Measurements from ENCODE around the gene ASXL2.

DNA sequence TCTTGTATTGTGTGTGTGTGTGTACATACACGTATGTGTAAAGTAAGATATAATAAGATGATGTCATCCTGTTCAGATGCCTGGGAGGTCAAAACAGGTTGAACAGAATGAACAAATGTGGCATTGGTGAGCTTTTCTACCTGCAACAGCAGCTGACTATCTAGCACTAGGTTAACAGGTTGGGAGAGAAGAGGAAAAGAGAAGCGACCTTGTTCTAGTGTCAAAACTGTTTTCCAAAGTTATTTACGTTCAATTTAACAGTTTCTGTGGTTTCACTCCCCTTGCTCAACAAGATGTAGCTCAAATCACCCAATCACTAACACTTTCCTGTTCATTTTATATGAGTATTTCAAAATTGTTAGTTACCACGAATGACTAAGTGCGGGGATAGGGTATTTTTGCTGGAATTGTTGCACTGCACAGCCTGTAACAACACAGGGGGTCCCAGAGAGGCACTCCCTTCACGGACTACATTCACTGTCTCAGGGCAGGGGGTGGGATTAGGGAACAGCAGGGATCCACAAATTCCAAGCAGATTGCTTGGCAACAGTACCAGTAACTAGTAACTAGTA is 137.4 kb downstream of the ASXL2 start:
- TF ChIP-seq EZH2 (optimal IDR thresholded peaks at IDR 0.05; ENCODE audit: low read depth, low read length): no peak
- TF ChIP-seq, protein P1, sequence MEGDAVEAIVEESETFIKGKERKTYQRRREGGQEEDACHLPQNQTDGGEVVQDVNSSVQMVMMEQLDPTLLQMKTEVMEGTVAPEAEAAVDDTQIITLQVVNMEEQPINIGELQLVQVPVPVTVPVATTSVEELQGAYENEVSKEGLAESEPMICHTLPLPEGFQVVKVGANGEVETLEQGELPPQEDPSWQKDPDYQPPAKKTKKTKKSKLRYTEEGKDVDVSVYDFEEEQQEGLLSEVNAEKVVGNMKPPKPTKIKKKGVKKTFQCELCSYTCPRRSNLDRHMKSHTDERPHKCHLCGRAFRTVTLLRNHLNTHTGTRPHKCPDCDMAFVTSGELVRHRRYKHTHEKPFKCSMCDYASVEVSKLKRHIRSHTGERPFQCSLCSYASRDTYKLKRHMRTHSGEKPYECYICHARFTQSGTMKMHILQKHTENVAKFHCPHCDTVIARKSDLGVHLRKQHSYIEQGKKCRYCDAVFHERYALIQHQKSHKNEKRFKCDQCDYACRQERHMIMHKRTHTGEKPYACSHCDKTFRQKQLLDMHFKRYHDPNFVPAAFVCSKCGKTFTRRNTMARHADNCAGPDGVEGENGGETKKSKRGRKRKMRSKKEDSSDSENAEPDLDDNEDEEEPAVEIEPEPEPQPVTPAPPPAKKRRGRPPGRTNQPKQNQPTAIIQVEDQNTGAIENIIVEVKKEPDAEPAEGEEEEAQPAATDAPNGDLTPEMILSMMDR (IDR thresholded peaks at IDR 0.05; ENCODE audit: low read length): no peak
- no peak for TF ChIP-seq EZH2phosphoT487 (IDR thresholded peaks at IDR 0.05; ENCODE audit: low read length)
